Measurements from ENCODE around the gene IDH3A. TPM values are rescaled to one million over a fixed set of nuclear protein-coding genes. Genes with fewer than 3 reads are reported as not detected.

The IDH3A gene
- polyA plus RNA-seq, 2 of the 4 experiments (the other 2 are of a cell fraction): 85.6 to 149 TPM

- TF ChIP-seq HMGXB4 (CRISPR knock-in tag; IDR thresholded peaks at IDR 0.05; ENCODE audit: borderline replicate concordance): no peak
- TF ChIP-seq, protein P1, sequence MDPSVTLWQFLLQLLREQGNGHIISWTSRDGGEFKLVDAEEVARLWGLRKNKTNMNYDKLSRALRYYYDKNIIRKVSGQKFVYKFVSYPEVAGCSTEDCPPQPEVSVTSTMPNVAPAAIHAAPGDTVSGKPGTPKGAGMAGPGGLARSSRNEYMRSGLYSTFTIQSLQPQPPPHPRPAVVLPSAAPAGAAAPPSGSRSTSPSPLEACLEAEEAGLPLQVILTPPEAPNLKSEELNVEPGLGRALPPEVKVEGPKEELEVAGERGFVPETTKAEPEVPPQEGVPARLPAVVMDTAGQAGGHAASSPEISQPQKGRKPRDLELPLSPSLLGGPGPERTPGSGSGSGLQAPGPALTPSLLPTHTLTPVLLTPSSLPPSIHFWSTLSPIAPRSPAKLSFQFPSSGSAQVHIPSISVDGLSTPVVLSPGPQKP (IDR thresholded peaks at IDR 0.05; ENCODE audit: low read depth, low read length): no peak
- no peak for TF ChIP-seq SMC3 (IDR thresholded peaks at IDR 0.05)
- no peak for TF ChIP-seq EP300 (IDR thresholded peaks at IDR 0.05)
- TF ChIP-seq RARB (CRISPR knock-in tag; IDR thresholded peaks at IDR 0.05): no peak
- TF ChIP-seq CHD2 (IDR thresholded peaks at IDR 0.05; ENCODE audit: low read length, partially characterized antibody): no peak
Observed at GRCh38 chr15:78167227-78167888, 18.2 kb downstream of the IDH3A start (continued).

DNA sequence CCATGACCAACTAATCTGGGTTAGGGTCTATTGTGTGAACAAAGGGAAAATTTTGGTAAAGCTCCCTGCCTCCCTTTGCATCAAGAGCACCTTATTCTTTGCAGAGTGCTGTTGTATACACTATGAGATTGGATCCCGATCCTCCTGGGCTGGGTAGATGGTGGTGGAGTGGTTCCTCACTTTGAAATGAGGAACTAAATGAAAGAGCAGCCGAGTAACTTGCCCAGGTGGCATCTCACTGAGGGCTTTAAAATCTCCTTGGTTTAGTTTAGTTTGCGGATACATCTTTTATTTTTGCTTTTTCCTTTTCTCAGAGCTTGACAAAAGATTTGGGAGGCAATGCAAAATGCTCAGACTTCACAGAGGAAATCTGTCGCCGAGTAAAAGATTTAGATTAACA, 19.4 kb downstream of the IDH3A start:
- 90% methylated on average over 5 of the region's 5 CpGs for WGBS (ENCODE audit: missing lambda C conversion rate)
- CTCF ChIA-PET: interaction anchor here (0.7 to 4.3 kb wide), 6 partner anchors 9 to 73 kb away, joined by 3 to 26 read pairs (median 4); no protein-coding TSS in a partner anchor

More for the DNA sequence above, 19.4 kb downstream of the IDH3A start:
- TF ChIP-seq MYC (IDR thresholded peaks at IDR 0.05; ENCODE audit: borderline replicate concordance, low read length) (no peak), POLR2AphosphoS2 (conservative IDR thresholded peaks at IDR 0.05; ENCODE audit: low read length) (no peak), CBX2 (IDR thresholded peaks at IDR 0.05; ENCODE audit: borderline replicate concordance, low read depth) (no peak), TP53 (CRISPR knock-in tag; IDR thresholded peaks at IDR 0.05) (no peak), HOXB13 (CRISPR knock-in tag; IDR thresholded peaks at IDR 0.05; ENCODE audit: low read depth) (no peak), REST (IDR thresholded peaks at IDR 0.05) (no peak), MAFK (IDR thresholded peaks at IDR 0.05; ENCODE audit: partially characterized antibody) (no peak), TFCP2L1 (CRISPR knock-in tag; IDR thresholded peaks at IDR 0.05) (no peak), HDAC2 (IDR thresholded peaks at IDR 0.05) (no peak)
- TF ChIP-seq, protein P2, sequence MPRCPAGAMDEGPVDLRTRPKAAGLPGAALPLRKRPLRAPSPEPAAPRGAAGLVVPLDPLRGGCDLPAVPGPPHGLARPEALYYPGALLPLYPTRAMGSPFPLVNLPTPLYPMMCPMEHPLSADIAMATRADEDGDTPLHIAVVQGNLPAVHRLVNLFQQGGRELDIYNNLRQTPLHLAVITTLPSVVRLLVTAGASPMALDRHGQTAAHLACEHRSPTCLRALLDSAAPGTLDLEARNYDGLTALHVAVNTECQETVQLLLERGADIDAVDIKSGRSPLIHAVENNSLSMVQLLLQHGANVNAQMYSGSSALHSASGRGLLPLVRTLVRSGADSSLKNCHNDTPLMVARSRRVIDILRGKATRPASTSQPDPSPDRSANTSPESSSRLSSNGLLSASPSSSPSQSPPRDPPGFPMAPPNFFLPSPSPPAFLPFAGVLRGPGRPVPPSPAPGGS (IDR thresholded peaks at IDR 0.05): no peak
- no peak for DNase-seq (ENCODE audit: low read depth in 1 of 2, low spot score in 1 of 2)
- H3K4me3 ChIP-seq: no peak overlapping the region
- no peak overlapping the region for H3K4me2 ChIP-seq
- H3K4me1 ChIP-seq: no peaks in the 10 kb centered on the region
- no peak for ATAC-seq
- POLR2A ChIA-PET: interaction anchor here (0.5 kb wide), 1 partner anchor 20 kb away, joined by 3 read pairs; the partner anchor contains the start of gene IDH3A
- FAIRE-seq: no peak
- H3K27ac ChIP-seq: no peak overlapping the region
- no peaks in the 10 kb centered on the region for H3K9me3 ChIP-seq
